Ishikawa (cell line): ENCODE measurements around the gene SMAD5.

ENCODE experiments used
- EGR1 ChIP-seq: IDR thresholded peaks from 2 replicates; pipeline ENCODE4 v1.6.1; 2012
- EP300 ChIP-seq: IDR thresholded peaks from 2 replicates; pipeline ENCODE4 v1.6.1; 2012; ENCODE audit warnings: borderline replicate concordance
- FOXM1 ChIP-seq: IDR thresholded peaks from 2 replicates; pipeline ENCODE4 v1.6.1; 2012; ENCODE audit warnings: low read depth, borderline replicate concordance
- MAX ChIP-seq: IDR thresholded peaks from 2 replicates; pipeline ENCODE4 v1.6.1; 2012
- RAD21 ChIP-seq: IDR thresholded peaks from 2 replicates; pipeline ENCODE4 v1.6.1; 2012; ENCODE audit warnings: low read depth
- REST ChIP-seq: IDR thresholded peaks from 2 replicates; pipeline ENCODE4 v1.6.1; 2012; ENCODE audit warnings: low read depth, mild to moderate bottlenecking
- ZBTB7A ChIP-seq: IDR thresholded peaks from 2 replicates; pipeline ENCODE4 v1.6.1; 2012; ENCODE audit warnings: low read depth

DNA sequence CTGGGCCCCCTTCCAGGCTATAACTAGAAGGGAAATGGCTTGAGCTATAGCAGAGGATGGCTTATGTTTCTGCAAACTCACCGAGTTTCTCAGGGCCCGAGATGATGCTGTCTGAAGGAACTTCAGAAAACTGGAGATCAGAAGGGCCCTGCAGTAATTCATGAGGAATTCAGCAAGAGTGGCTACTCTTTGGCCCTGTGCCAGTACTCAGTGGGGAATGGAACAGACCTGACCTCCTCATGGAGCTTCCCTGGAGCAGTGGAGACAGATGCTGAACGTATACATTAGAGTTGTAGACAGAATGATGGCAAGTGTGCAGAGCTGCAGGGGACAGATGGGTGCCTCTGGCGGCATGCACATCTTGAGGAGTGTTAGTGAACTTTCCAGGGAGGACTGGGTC lies 77.6 kb downstream of the SMAD5 start:
- no peak for TF ChIP-seq REST
- TF ChIP-seq EGR1: no peak
- no peak for TF ChIP-seq FOXM1
- no peak for TF ChIP-seq MAX
- no peak for TF ChIP-seq ZBTB7A
- TF ChIP-seq EP300: no peak
- TF ChIP-seq RAD21: no peak
